K562 (cell line): ENCODE results near the gene AP1S3. TPM values are rescaled to one million over a fixed set of nuclear protein-coding genes. Genes with fewer than 3 reads are reported as not detected.

Source experiments
- ASH1L ChIP-seq: fragments of 450-650 bp; IDR thresholded peaks from 2 replicates; pipeline ENCODE4 v1.6.1; 2018; ENCODE audit warnings: borderline replicate concordance, mild to moderate bottlenecking, low read depth; ENCODE audit not compliant: partially characterized antibody
- ATF3 ChIP-seq, 2 experiments: fragments of 450-650 bp in 1 of 2; sonication (generic) in 1 of 2; formaldehyde crosslinking in 1 of 2; IDR thresholded peaks in 1 of 2; conservative IDR thresholded peaks in 1 of 2; 2 replicates each; pipeline versions ENCODE4 v1.6.1 to v1.8.1; 2016 to 2023; ENCODE audit warnings: mild to moderate bottlenecking in 2 of 2, moderate library complexity in 2 of 2, inconsistent platforms in 1 of 2, missing genetic modification reagents in 1 of 2
- CREB1 ChIP-seq, 2 experiments: sonication (generic) in 1 of 2; formaldehyde crosslinking in 1 of 2; IDR thresholded peaks; 2 replicates each; pipeline versions ENCODE4 v1.6.1 to v1.8.0; 2012 to 2022; ENCODE audit warnings: inconsistent platforms in 1 of 2, mild to moderate bottlenecking in 1 of 2, missing genetic modification reagents in 1 of 2, moderate library complexity in 1 of 2
- ELF2 ChIP-seq: fragments of 250-450 bp; sonication (Bioruptor Pico); IDR thresholded peaks from 2 replicates; pipeline ENCODE4 v1.5.0; 2021; ENCODE audit warnings: mild to moderate bottlenecking
- EZH2 ChIP-seq: IDR thresholded peaks from 2 replicates; pipeline ENCODE4 v1.6.1; 2012; ENCODE audit warnings: low read depth, mild to moderate bottlenecking, inconsistent platforms, low read length, borderline replicate concordance
- FOXK2 ChIP-seq, 2 experiments: fragments of 450-650 bp; IDR thresholded peaks in 1 of 2; conservative IDR thresholded peaks in 1 of 2; 2 replicates each; pipeline ENCODE4 v1.6.1; 2016; ENCODE audit warnings: low read depth in 2 of 2, mild to moderate bottlenecking in 1 of 2
- GABPB2 ChIP-seq: fragments of 250-450 bp; sonication (Bioruptor Pico); conservative IDR thresholded peaks from 2 replicates; pipeline ENCODE4 v1.5.1; 2021; ENCODE audit warnings: mild to moderate bottlenecking
- HBP1 ChIP-seq: fragments of 450-650 bp; formaldehyde crosslinking; IDR thresholded peaks from 2 replicates; pipeline ENCODE4 v1.4.0; 2022; ENCODE audit warnings: missing genetic modification characterization
- MCM3 ChIP-seq: fragments of 450-650 bp; IDR thresholded peaks from 2 replicates; pipeline ENCODE4 v1.6.1; 2016
- NFRKB ChIP-seq: fragments of 450-650 bp; IDR thresholded peaks from 2 replicates; pipeline ENCODE4 v1.6.1; 2016; ENCODE audit warnings: low read depth
- NR2C1 ChIP-seq, 2 experiments: fragments of 450-650 bp; IDR thresholded peaks; 2 replicates each; pipeline ENCODE4 v1.6.1; 2017; ENCODE audit warnings: mild to moderate bottlenecking in 2 of 2, antibody characterized with exemption in 1 of 2, inconsistent platforms in 1 of 2, missing compliant biosample characterization in 1 of 2, missing genetic modification characterization in 1 of 2
- RBM15 ChIP-seq: fragments of 200-400 bp; formaldehyde crosslinking; IDR thresholded peaks from 2 replicates; pipeline ENCODE4 v1.6.1; 2018; ENCODE audit warnings: mild to moderate bottlenecking, low read length, moderate library complexity; ENCODE audit not compliant: insufficient read depth
- RFX1 ChIP-seq: fragments of 450-650 bp; IDR thresholded peaks from 2 replicates; pipeline ENCODE4 v1.6.1; 2016; ENCODE audit warnings: mild to moderate bottlenecking, moderate library complexity
- SOX6 ChIP-seq: fragments of 450-650 bp; IDR thresholded peaks from 2 replicates; pipeline ENCODE4 v1.6.1; 2014; ENCODE audit warnings: mild to moderate bottlenecking
- SP2 ChIP-seq: IDR thresholded peaks from 2 replicates; pipeline ENCODE4 v1.6.1; 2011; ENCODE audit warnings: mild to moderate bottlenecking, low read depth, low read length, moderate library complexity; ENCODE audit not compliant: poor library complexity, severe bottlenecking; ENCODE audit errors: extremely low read depth
- SRSF1 ChIP-seq: fragments of 200-400 bp; formaldehyde crosslinking; IDR thresholded peaks from 2 replicates; pipeline ENCODE4 v1.6.1; 2017; ENCODE audit warnings: mild to moderate bottlenecking, low read depth, low read length, moderate library complexity
- TCFL5 ChIP-seq: fragments of 250-450 bp; sonication (Bioruptor Pico); conservative IDR thresholded peaks from 2 replicates; pipeline ENCODE4 v1.6.1; 2021; ENCODE audit warnings: mild to moderate bottlenecking, moderate library complexity, matching md5 sums
- TFAP4 ChIP-seq: sonication (generic); formaldehyde crosslinking; IDR thresholded peaks from 2 replicates; pipeline ENCODE4 v1.8.0; 2022; ENCODE audit warnings: missing genetic modification reagents, mild to moderate bottlenecking, moderate library complexity, borderline replicate concordance
- ZNF184 ChIP-seq: sonication (generic); formaldehyde crosslinking; IDR thresholded peaks from 2 replicates; pipeline ENCODE4 v1.5.0; 2020; ENCODE audit warnings: missing genetic modification reagents
- ZNF274 ChIP-seq: IDR thresholded peaks from 2 replicates; pipeline ENCODE4 v1.6.1; 2011; ENCODE audit warnings: low read depth, mild to moderate bottlenecking, low read length, moderate library complexity, borderline replicate concordance
- ZNF696 ChIP-seq: fragments of 250-450 bp; sonication (Bioruptor Pico); conservative IDR thresholded peaks from 2 replicates; pipeline ENCODE4 v1.4.0; 2020; ENCODE audit warnings: mild to moderate bottlenecking, moderate library complexity
- ZNF717 ChIP-seq: fragments of 250-450 bp; sonication (Bioruptor Pico); IDR thresholded peaks from 2 replicates; pipeline ENCODE4 v1.5.0; 2021
- ZNF75A ChIP-seq: fragments of 450-650 bp; formaldehyde crosslinking; IDR thresholded peaks from 2 replicates; pipeline ENCODE4 v1.4.0; 2020; ENCODE audit warnings: mild to moderate bottlenecking
- polyA plus RNA-seq, 8 experiments: library from polyadenylated mRNA; depleted of rRNA in 4 of 8; stranded (reverse) in 5 of 8; unstranded in 3 of 8; fragments of >200 nt; fragmentation: Nextera tagmentation in 2 of 8; fragmentation: Illumina TruSeq in 1 of 8; extraction: Ambion mirVana in 2 of 8; extraction: Trizol in 1 of 8; gene quantifications; 2 replicates each; pipeline versions ENCODE4 v1.2.1 to v1.2.3, GENCODE V29; 2011 to 2014; ENCODE audit warnings: inconsistent platforms in 1 of 8, missing spikeins in 1 of 8
- total RNA-seq, 7 experiments: library from RNA; depleted of rRNA in 6 of 7; stranded (reverse); fragments of >200 nt in 6 of 7; fragmentation: Illumina TruSeq in 2 of 7; extraction: Trizol in 2 of 7; gene quantifications; 2 replicates each; pipeline versions ENCODE4 v1.2.1 to v1.2.3, GENCODE V29; 2011 to 2021; ENCODE audit warnings: low replicate concordance in 1 of 7

AP1S3 gene
- total and polyA plus RNA-seq, 9 of the 15 experiments (the other 6 are each of a cell fraction or from before 2014, with no cell fraction given): 0.50 to 3.8 (median 2.1) TPM

GRCh38 chr2:223723954-223724411 lies 113.4 kb downstream of the AP1S3 start (continued):
- TF ChIP-seq NR2C1 (IDR thresholded peaks at IDR 0.05): no peak
- no peak for TF ChIP-seq NR2C1 (tag; IDR thresholded peaks at IDR 0.05)
- no peak for TF ChIP-seq GABPB2 (CRISPR knock-in tag)
- no peak for TF ChIP-seq ZNF696 (CRISPR knock-in tag)
- TF ChIP-seq ZNF274: no peak
- no peak for TF ChIP-seq HBP1
- no peak for TF ChIP-seq SP2
- no peak for TF ChIP-seq TFAP4 (CRISPR knock-in tag)
- TF ChIP-seq ZNF717 (CRISPR knock-in tag): no peak
- TF ChIP-seq SRSF1: no peak
- no peak for TF ChIP-seq RFX1
- TF ChIP-seq SOX6: no peak
- TF ChIP-seq FOXK2 (conservative IDR thresholded peaks at IDR 0.05 in 1 of 2, IDR thresholded peaks at IDR 0.05 in 1 of 2; ENCODE audit: low read depth in 2 of 2): peak; percentile 87 to 88
- TF ChIP-seq CREB1 (IDR thresholded peaks at IDR 0.05): no peak
- no peak for TF ChIP-seq CREB1 (CRISPR knock-in tag; IDR thresholded peaks at IDR 0.05)
- no peak for TF ChIP-seq EZH2
- TF ChIP-seq ELF2 (CRISPR knock-in tag): no peak
- no peak for TF ChIP-seq TCFL5
- TF ChIP-seq ZNF184 (CRISPR knock-in tag): no peak
- TF ChIP-seq RBM15: no peak
- TF ChIP-seq ASH1L: no peak
- TF ChIP-seq NFRKB: peak; percentile 97
- no peak for TF ChIP-seq ZNF75A
- no peak for TF ChIP-seq MCM3
- TF ChIP-seq ATF3 (IDR thresholded peaks at IDR 0.05): no peak
- no peak for TF ChIP-seq ATF3 (CRISPR knock-in tag; conservative IDR thresholded peaks at IDR 0.05)
